ENCODE results near the gene NOS1AP.

GRCh38 chr1:162321809-162322422 lies 252.4 kb downstream of the NOS1AP start:
- no peak for TF ChIP-seq CTCF (IDR thresholded peaks at IDR 0.05)
- TF ChIP-seq POLR2A (IDR thresholded peaks at IDR 0.05), result no peak
